ENCODE results near the gene UBALD1. TPM values are rescaled to one million over a fixed set of nuclear protein-coding genes. Genes with fewer than 3 reads are reported as not detected.
A peak's percentile ranks its signal among the peaks of the same experiment; 100 is the strongest.

UBALD1 gene
- total and polyA plus RNA-seq, 9 donors: 0.43 to 39.5 (median 21.4) TPM

GRCh38 chr16:4603624-4604170 lies 11.0 kb downstream of the UBALD1 start:
- WGBS, 3 donors: 48 to 62% (median 58%) methylated on average over 13 of the region's 13 CpGs
- no peaks in the 10 kb centered on the region for H3K36me3 ChIP-seq
- peaks cover 5% of the 10 kb centered on the region for H3K4me1 ChIP-seq (ENCODE audit: insufficient read depth)
- H3K4me3 ChIP-seq: no peak overlapping the region
- TF ChIP-seq POLR2A (IDR thresholded peaks at IDR 0.05) (no peak), EP300 (IDR thresholded peaks at IDR 0.05) (no peak)
- H3K27me3 ChIP-seq: no peaks in the 10 kb centered on the region
- intact Hi-C loops (cut with DNase I): no loop called here
- H3K27ac ChIP-seq: no peak overlapping the region
- H3K9me3 ChIP-seq: no peaks in the 10 kb centered on the region
- no peak for DNase-seq

- Histone ChIP-seq H3K4me1 (ENCODE audit: insufficient read depth) (peaks cover 5% of the 10 kb centered on the region), H3K27ac (no peak overlapping the region), H3K36me3 (no peaks in the 10 kb centered on the region), H3K9me3 (no peaks in the 10 kb centered on the region), H3K27me3 (no peaks in the 10 kb centered on the region), H3K4me3 (no peak overlapping the region)
- intact Hi-C loops (cut with DNase I): no loop called here
- 28 to 44% (median 32%) methylated on average over 6 to 8 of the region's 8 CpGs for whole genome bisulfite sequencing, 3 donors
- DNase-seq: no peak
- TF ChIP-seq CTCF (IDR thresholded peaks at IDR 0.05) (no peak), POLR2A (IDR thresholded peaks at IDR 0.05) (no peak), EP300 (IDR thresholded peaks at IDR 0.05) (no peak)
Measured at GRCh38 chr16:4602331-4602730, 12.4 kb downstream of the UBALD1 start.

GRCh38 chr16:4601864-4602186 lies 12.9 kb downstream of the UBALD1 start:
- TF ChIP-seq CTCF (IDR thresholded peaks at IDR 0.05) (no peak), POLR2A (IDR thresholded peaks at IDR 0.05) (no peak), EP300 (IDR thresholded peaks at IDR 0.05) (no peak)
- no peak for DNase-seq
- H3K27ac ChIP-seq: no peak overlapping the region
- peaks cover 5% of the 10 kb centered on the region for H3K4me1 ChIP-seq (ENCODE audit: insufficient read depth)
- no peaks in the 10 kb centered on the region for H3K27me3 ChIP-seq
- intact Hi-C loops (cut with DNase I): no loop called here
- WGBS, 3 donors: 41 to 59% (median 53%) methylated on average over 6 of the region's 6 CpGs
- no peaks in the 10 kb centered on the region for H3K9me3 ChIP-seq
- H3K36me3 ChIP-seq: no peaks in the 10 kb centered on the region
- H3K4me3 ChIP-seq: no peak overlapping the region

- WGBS, 3 donors: 9 to 14% (median 12%) methylated on average over 18 of the region's 18 CpGs
- Histone ChIP-seq H3K9me3 (no peaks in the 10 kb centered on the region), H3K4me1 (ENCODE audit: insufficient read depth) (peaks cover 5% of the 10 kb centered on the region), H3K36me3 (no peaks in the 10 kb centered on the region), H3K27me3 (no peaks in the 10 kb centered on the region), H3K27ac (no peak overlapping the region), H3K4me3 (no peak overlapping the region)
- peak; percentile 57 to 71 (median 68) for DNase-seq
- intact Hi-C loops (cut with DNase I): no loop called here
- TF ChIP-seq CTCF (IDR thresholded peaks at IDR 0.05) (no peak), POLR2A (IDR thresholded peaks at IDR 0.05) (no peak), EP300 (IDR thresholded peaks at IDR 0.05) (no peak)
Measured at GRCh38 chr16:4601036-4601863, 13.4 kb downstream of the UBALD1 start.

GRCh38 chr16:4599545-4599944 lies 15.1 kb downstream of the UBALD1 start:
- H3K4me3 ChIP-seq: no peak overlapping the region
- WGBS, 3 donors: 75 to 87% (median 79%) methylated on average over 8 of the region's 8 CpGs
- H3K36me3 ChIP-seq: no peaks in the 10 kb centered on the region
- TF ChIP-seq CTCF (IDR thresholded peaks at IDR 0.05) (no peak), POLR2A (IDR thresholded peaks at IDR 0.05) (no peak), EP300 (IDR thresholded peaks at IDR 0.05) (no peak)
- no peaks in the 10 kb centered on the region for H3K9me3 ChIP-seq
- H3K27ac ChIP-seq: no peak overlapping the region
- no peaks in the 10 kb centered on the region for H3K27me3 ChIP-seq
- peaks cover 5% of the 10 kb centered on the region for H3K4me1 ChIP-seq (ENCODE audit: insufficient read depth)
- intact Hi-C loops (cut with DNase I): no loop called here
- DNase-seq: no peak
